RPMI7951 (cell line): ENCODE data around the gene MAGI2. TPM values are rescaled to one million over a fixed set of nuclear protein-coding genes. Genes with fewer than 3 reads are reported as not detected.
A peak's percentile ranks its signal among the peaks of the same experiment; 100 is the strongest.

Source experiments
- DNase-seq: peaks from one replicate; pipeline ENCODE4 v3.0.0-alpha.2; 2012; ENCODE audit warnings: low read depth
- total RNA-seq: library from RNA; depleted of rRNA; stranded (reverse); fragments of >200 nt; shearing (Covaris generic); gene quantifications from 2 replicates; pipeline ENCODE4 v1.2.3, GENCODE V29; 2014

Gene MAGI2
- total RNA-seq, 1 experiment from 2014 or later: 1.1 TPM

GRCh38 chr7:79258826-79259225 lies 194.6 kb downstream of the MAGI2 start:
- DNase-seq: no peak

- DNase-seq: no peak
Measured at GRCh38 chr7:79257959-79258358, 195.5 kb downstream of the MAGI2 start.

GRCh38 chr7:79245623-79246249 lies 207.7 kb downstream of the MAGI2 start:
- DNase-seq: no peak

GRCh38 chr7:79244482-79244881 lies 209.0 kb downstream of the MAGI2 start:
- DNase-seq: no peak

- peak; percentile 16 for DNase-seq
Measured at GRCh38 chr7:79241288-79242060, 212.0 kb downstream of the MAGI2 start.

- DNase-seq: no peak
Measured at GRCh38 chr7:79240413-79240812, 213.1 kb downstream of the MAGI2 start.

- DNase-seq: no peak
Measured at GRCh38 chr7:79236352-79237028, 217.0 kb downstream of the MAGI2 start.

GRCh38 chr7:79227044-79227443 lies 226.4 kb downstream of the MAGI2 start:
- no peak for DNase-seq

- no peak for DNase-seq
Measured at GRCh38 chr7:79221211-79221610, 232.3 kb downstream of the MAGI2 start.

- DNase-seq: no peak
Measured at GRCh38 chr7:79217976-79218626, 235.4 kb downstream of the MAGI2 start.

GRCh38 chr7:79217468-79217867 lies 236.0 kb downstream of the MAGI2 start:
- no peak for DNase-seq

GRCh38 chr7:79216236-79216635 lies 237.2 kb downstream of the MAGI2 start:
- DNase-seq: no peak

GRCh38 chr7:79212334-79212733 lies 241.1 kb downstream of the MAGI2 start:
- no peak for DNase-seq

- DNase-seq: no peak
Measured at GRCh38 chr7:79211724-79212123, 241.7 kb downstream of the MAGI2 start.

- DNase-seq: no peak
Measured at GRCh38 chr7:79199961-79200360, 253.5 kb downstream of the MAGI2 start.

GRCh38 chr7:79199266-79199665 lies 254.2 kb downstream of the MAGI2 start:
- DNase-seq: no peak

- no peak for DNase-seq
Measured at GRCh38 chr7:79185605-79186004, 267.9 kb downstream of the MAGI2 start.

- DNase-seq: no peak
Measured at GRCh38 chr7:79182283-79182682, 271.2 kb downstream of the MAGI2 start.

GRCh38 chr7:79180533-79180932 lies 272.9 kb downstream of the MAGI2 start:
- no peak for DNase-seq

GRCh38 chr7:79176859-79177477 lies 276.5 kb downstream of the MAGI2 start:
- peak; percentile 2 for DNase-seq

GRCh38 chr7:79175374-79175773 lies 278.1 kb downstream of the MAGI2 start:
- no peak for DNase-seq

- no peak for DNase-seq
Measured at GRCh38 chr7:79165225-79165624, 288.2 kb downstream of the MAGI2 start.
